Heart left ventricle (tissue), 13 donors: ENCODE measurements around the gene LAMB1.
A peak's percentile ranks its signal among the peaks of the same experiment; 100 is the strongest.

Source experiments
- POLR2A ChIP-seq, 2 donors: fragments of 450-650 bp; IDR thresholded peaks; one replicate each; pipeline ENCODE4 v1.6.1; 2017; ENCODE audit warnings: antibody characterized with exemption in 2 of 2, mild to moderate bottlenecking in 2 of 2, moderate library complexity in 2 of 2
- TF ChIP-seq, protein P1 (sequence below), 12 donors: fragments of 200-600 bp; sonication (generic) in 4 of 12; IDR thresholded peaks; one replicate each; pipeline versions ENCODE4 v1.5.0 to v1.8.0; 2018 to 2022; ENCODE audit warnings: antibody characterized with exemption in 12 of 12, mild to moderate bottlenecking in 5 of 12
- donor health status: ischemic (EF 13 %, LVEDD 7.1; RV severe dilation, severe dysfunction).
- donor health status: DM: no; HTN: yes; CAD: no.
- donor health status: DM: no; HTN: no; CAD: no.
- donor health status: ischemic (EF 25% LVEDD 6.9; RV normal size, moderate dysfunction).
- donor health status: ischemic (EF 25% LVEDD 5.7; RV mildly dilated, moderate dysfunction).
- donor health status: ischemic (EF 35%, LVEDD 5.7; RV mildly dilated, moderate dysfunction).
- donor health status: nonischemic (EF 11% LVEDD 7.7; RV severe dilation, severe dysfunction).
- donor health status: DM: yes; HTN: yes; CAD: no.
- donor health status: PGD.
- donor health status: ischemic (EF 29% LVEDD 5.4; RV normal size, mild dysfunction).
- donor health status: nonischemic (EF 23%, LVEDD 6.1; RV moderate dilation, normal function).

- TF ChIP-seq, protein P1, sequence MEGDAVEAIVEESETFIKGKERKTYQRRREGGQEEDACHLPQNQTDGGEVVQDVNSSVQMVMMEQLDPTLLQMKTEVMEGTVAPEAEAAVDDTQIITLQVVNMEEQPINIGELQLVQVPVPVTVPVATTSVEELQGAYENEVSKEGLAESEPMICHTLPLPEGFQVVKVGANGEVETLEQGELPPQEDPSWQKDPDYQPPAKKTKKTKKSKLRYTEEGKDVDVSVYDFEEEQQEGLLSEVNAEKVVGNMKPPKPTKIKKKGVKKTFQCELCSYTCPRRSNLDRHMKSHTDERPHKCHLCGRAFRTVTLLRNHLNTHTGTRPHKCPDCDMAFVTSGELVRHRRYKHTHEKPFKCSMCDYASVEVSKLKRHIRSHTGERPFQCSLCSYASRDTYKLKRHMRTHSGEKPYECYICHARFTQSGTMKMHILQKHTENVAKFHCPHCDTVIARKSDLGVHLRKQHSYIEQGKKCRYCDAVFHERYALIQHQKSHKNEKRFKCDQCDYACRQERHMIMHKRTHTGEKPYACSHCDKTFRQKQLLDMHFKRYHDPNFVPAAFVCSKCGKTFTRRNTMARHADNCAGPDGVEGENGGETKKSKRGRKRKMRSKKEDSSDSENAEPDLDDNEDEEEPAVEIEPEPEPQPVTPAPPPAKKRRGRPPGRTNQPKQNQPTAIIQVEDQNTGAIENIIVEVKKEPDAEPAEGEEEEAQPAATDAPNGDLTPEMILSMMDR (IDR thresholded peaks at IDR 0.05), result peak; percentile 23 to 59 (median 44)
- no peak for TF ChIP-seq POLR2A (IDR thresholded peaks at IDR 0.05)
Observed at GRCh38 chr7:108016841-108017775, 14.1 kb upstream of the LAMB1 start.
